ENCODE data around the gene KCNH4.
"Not testable (repeated sequence)": the region's sequence is repeated elsewhere in the genome, so short reads cannot be mapped to it uniquely, and the experiment has no call there.

KCNH4 gene

DNA sequence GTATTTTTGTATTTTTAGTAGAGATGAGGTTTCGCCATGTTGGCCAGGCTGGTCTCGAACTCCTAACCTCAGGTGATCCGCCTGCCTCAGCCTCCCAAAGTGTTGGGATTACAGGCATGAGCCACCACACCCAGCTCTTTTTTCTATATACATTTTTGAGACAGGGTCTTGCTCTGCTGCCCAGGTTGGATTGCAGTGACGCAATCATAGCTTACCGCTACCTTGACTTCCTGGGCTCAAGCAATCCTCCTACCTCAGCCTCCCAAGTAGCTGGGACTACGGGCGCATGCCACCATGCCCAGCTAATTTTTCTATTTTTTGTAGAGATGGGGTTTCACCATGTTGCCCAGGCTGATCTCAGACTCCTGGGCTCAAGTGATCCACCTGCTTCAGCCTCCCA lies 40.3 kb downstream of the KCNH4 start:
- not testable (repeated sequence) for H3K27ac ChIP-seq (ENCODE audit: low read depth, low read length); H3K9me3 ChIP-seq (ENCODE audit: control insufficient read depth in 5 of 5, low read length in 5 of 5); H3K9ac ChIP-seq (ENCODE audit: low read length in 5 of 5); H3K27me3 ChIP-seq (ENCODE audit: control insufficient read depth in 5 of 5, insufficient read depth in 4 of 5, low read length in 5 of 5); H3K4me3 ChIP-seq (ENCODE audit: low read depth in 1 of 5, low read length in 5 of 5)
- Histone ChIP-seq H3K36me3 (ENCODE audit: control insufficient read depth in 5 of 5, insufficient read depth in 5 of 5, low read length in 5 of 5) (peaks cover 0 to 22% (median 15%) of the 10 kb centered on the region in 5 donors), H3K4me1 (ENCODE audit: control insufficient read depth in 5 of 5, insufficient read depth in 5 of 5, low read length in 5 of 5) (peaks cover 18 to 68% (median 59%) of the 10 kb centered on the region in 5 donors)

- Histone ChIP-seq H3K4me3 (ENCODE audit: low read depth in 1 of 5, low read length in 5 of 5) (peak overlapping the region in 1 of 5 donors; percentile 8), H3K9me3 (ENCODE audit: control insufficient read depth in 5 of 5, low read length in 5 of 5) (no peaks in the 10 kb centered on the region), H3K9ac (ENCODE audit: low read length in 5 of 5) (peak overlapping the region in 3 of 5 donors; percentile 19 to 22 (median 21)), H3K36me3 (ENCODE audit: control insufficient read depth in 5 of 5, insufficient read depth in 5 of 5, low read length in 5 of 5) (peaks cover 0 to 17% (median 9%) of the 10 kb centered on the region in 5 donors), H3K27me3 (ENCODE audit: control insufficient read depth in 5 of 5, insufficient read depth in 4 of 5, low read length in 5 of 5) (no peaks in the 10 kb centered on the region), H3K27ac (ENCODE audit: low read depth, low read length) (peak overlapping the region; percentile 46), H3K4me1 (ENCODE audit: control insufficient read depth in 5 of 5, insufficient read depth in 5 of 5, low read length in 5 of 5) (peaks cover 23 to 86% (median 77%) of the 10 kb centered on the region in 5 donors)
Observed at GRCh38 chr17:42138749-42139492, 42.0 kb downstream of the KCNH4 start.

GRCh38 chr17:42136654-42137051 lies 44.3 kb downstream of the KCNH4 start:
- Histone ChIP-seq H3K27me3 (ENCODE audit: control insufficient read depth in 5 of 5, insufficient read depth in 4 of 5, low read length in 5 of 5) (no peaks in the 10 kb centered on the region), H3K36me3 (ENCODE audit: control insufficient read depth in 5 of 5, insufficient read depth in 5 of 5, low read length in 5 of 5) (peaks cover 0 to 17% (median 7%) of the 10 kb centered on the region in 5 donors), H3K9ac (ENCODE audit: low read length in 5 of 5) (peak overlapping the region; percentile 34 to 68 (median 63)), H3K4me3 (ENCODE audit: low read depth in 1 of 5, low read length in 5 of 5) (peak overlapping the region in 4 of 5 donors; percentile 58 to 63 (median 60)), H3K27ac (ENCODE audit: low read depth, low read length) (peak overlapping the region; percentile 92), H3K9me3 (ENCODE audit: control insufficient read depth in 5 of 5, low read length in 5 of 5) (no peaks in the 10 kb centered on the region), H3K4me1 (ENCODE audit: control insufficient read depth in 5 of 5, insufficient read depth in 5 of 5, low read length in 5 of 5) (peaks cover 38 to 88% (median 72%) of the 10 kb centered on the region in 5 donors)

DNA sequence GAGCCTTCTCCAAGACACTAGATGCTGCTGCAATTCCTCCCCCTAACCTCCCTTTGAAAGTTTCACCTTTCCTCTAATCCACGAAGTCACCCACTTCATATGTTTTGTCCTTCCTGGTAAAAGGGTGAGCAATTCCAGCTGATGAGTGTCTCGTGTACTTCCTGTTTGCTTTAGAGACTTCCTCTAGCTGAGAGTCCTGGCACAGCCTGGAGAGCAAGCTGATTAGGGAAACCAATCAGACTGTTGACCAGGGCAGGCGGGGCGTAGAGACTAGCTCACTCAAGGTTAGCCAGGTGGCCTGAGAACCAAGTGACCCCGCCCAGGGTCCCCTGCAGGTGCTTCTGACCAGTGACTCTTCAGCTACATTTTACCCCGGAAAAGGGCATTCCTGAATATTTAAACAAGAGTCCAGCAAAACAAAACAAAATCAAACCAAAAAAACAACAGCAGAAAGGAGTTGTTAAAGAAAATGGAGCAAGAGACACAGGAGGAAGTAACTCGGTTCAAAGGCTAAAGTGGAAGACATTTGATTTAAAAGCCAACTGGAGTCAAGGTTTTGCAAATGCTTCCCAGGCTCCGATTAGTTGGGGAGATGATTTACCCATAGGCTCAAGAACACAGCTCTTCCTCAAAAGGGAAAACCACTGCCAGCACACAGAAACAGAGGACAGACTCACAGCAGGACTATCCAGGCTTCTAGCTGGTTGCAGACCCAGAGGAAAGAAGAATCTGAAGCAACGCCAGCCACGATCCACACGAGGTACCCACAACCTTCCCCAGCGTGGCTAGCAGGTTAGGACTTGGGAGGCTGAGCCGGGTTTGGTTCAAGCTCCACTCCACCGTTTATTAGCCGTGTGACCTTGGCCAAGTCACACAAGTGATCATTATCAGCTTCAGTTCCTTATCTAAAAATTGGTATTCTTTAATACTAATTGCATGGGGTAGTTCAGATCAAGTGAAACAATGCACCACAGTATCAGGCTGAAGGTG lies 45.0 kb downstream of the KCNH4 start:
- Histone ChIP-seq H3K4me1 (ENCODE audit: control insufficient read depth in 5 of 5, insufficient read depth in 5 of 5, low read length in 5 of 5) (peaks cover 41 to 88% (median 71%) of the 10 kb centered on the region in 5 donors), H3K36me3 (ENCODE audit: control insufficient read depth in 5 of 5, insufficient read depth in 5 of 5, low read length in 5 of 5) (peaks cover 0 to 12% (median under 1%) of the 10 kb centered on the region in 5 donors), H3K9ac (ENCODE audit: low read length in 5 of 5) (peak overlapping the region; percentile 34 to 68 (median 63)), H3K9me3 (ENCODE audit: control insufficient read depth in 5 of 5, low read length in 5 of 5) (no peaks in the 10 kb centered on the region), H3K4me3 (ENCODE audit: low read depth in 1 of 5, low read length in 5 of 5) (peak overlapping the region; percentile 28 to 63 (median 59)), H3K27me3 (ENCODE audit: control insufficient read depth in 5 of 5, insufficient read depth in 4 of 5, low read length in 5 of 5) (no peaks in the 10 kb centered on the region), H3K27ac (ENCODE audit: low read depth, low read length) (peak overlapping the region; percentile 92)

- H3K4me3 ChIP-seq (ENCODE audit: low read depth in 1 of 5, low read length in 5 of 5), result peak overlapping the region in 3 of 5 donors; percentile 33 to 60 (median 58)
- no peaks in the 10 kb centered on the region for H3K27me3 ChIP-seq (ENCODE audit: control insufficient read depth in 5 of 5, insufficient read depth in 4 of 5, low read length in 5 of 5)
- peaks cover 41 to 93% (median 78%) of the 10 kb centered on the region in 5 donors for H3K4me1 ChIP-seq (ENCODE audit: control insufficient read depth in 5 of 5, insufficient read depth in 5 of 5, low read length in 5 of 5)
- peaks cover 0 to 18% (median 4%) of the 10 kb centered on the region in 5 donors for H3K36me3 ChIP-seq (ENCODE audit: control insufficient read depth in 5 of 5, insufficient read depth in 5 of 5, low read length in 5 of 5)
- no peaks in the 10 kb centered on the region for H3K9me3 ChIP-seq (ENCODE audit: control insufficient read depth in 5 of 5, low read length in 5 of 5)
- peak overlapping the region; percentile 92 for H3K27ac ChIP-seq (ENCODE audit: low read depth, low read length)
- H3K9ac ChIP-seq (ENCODE audit: low read length in 5 of 5), result peak overlapping the region in 2 of 5 donors; percentile 9 to 32
Observed at GRCh38 chr17:42135151-42135550, 45.8 kb downstream of the KCNH4 start.

DNA sequence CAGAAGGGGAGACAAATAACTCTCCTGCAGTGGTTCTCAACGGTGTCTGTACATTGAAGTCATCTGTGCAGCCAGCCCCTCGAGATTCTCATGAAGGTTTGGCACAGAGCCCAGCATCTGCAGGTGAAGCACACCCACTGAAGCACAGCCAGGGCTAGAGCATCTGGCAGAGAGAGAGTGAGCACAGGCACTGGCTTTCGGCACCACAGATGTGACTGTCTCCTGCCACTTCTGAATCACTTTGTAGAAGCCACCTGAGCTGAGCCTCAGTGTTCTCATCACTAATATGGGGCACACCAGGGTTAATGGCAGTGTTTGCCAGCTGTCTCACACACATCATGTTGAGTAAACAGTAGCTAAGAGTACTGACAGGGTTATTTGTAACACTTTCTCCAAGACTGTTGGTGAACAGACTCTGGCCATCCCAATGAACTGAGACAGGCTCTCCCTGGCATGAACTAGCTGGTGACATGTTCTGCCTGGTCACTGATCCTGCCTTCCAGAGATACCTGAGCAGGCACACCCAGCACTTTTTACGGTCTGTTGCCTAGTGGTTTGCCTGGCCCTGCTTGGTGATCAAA lies 47.4 kb downstream of the KCNH4 start:
- peaks cover 48 to 93% (median 78%) of the 10 kb centered on the region in 5 donors for H3K4me1 ChIP-seq (ENCODE audit: control insufficient read depth in 5 of 5, insufficient read depth in 5 of 5, low read length in 5 of 5)
- no peak overlapping the region for H3K4me3 ChIP-seq (ENCODE audit: low read depth in 1 of 5, low read length in 5 of 5)
- H3K36me3 ChIP-seq (ENCODE audit: control insufficient read depth in 5 of 5, insufficient read depth in 5 of 5, low read length in 5 of 5), result peaks cover 0 to 29% (median 20%) of the 10 kb centered on the region in 5 donors
- peak overlapping the region; percentile 92 for H3K27ac ChIP-seq (ENCODE audit: low read depth, low read length)
- H3K27me3 ChIP-seq (ENCODE audit: control insufficient read depth in 5 of 5, insufficient read depth in 4 of 5, low read length in 5 of 5), result no peaks in the 10 kb centered on the region
- peak overlapping the region in 3 of 5 donors; percentile 29 to 44 (median 31) for H3K9ac ChIP-seq (ENCODE audit: low read length in 5 of 5)
- H3K9me3 ChIP-seq (ENCODE audit: control insufficient read depth in 5 of 5, low read length in 5 of 5), result no peaks in the 10 kb centered on the region

DNA sequence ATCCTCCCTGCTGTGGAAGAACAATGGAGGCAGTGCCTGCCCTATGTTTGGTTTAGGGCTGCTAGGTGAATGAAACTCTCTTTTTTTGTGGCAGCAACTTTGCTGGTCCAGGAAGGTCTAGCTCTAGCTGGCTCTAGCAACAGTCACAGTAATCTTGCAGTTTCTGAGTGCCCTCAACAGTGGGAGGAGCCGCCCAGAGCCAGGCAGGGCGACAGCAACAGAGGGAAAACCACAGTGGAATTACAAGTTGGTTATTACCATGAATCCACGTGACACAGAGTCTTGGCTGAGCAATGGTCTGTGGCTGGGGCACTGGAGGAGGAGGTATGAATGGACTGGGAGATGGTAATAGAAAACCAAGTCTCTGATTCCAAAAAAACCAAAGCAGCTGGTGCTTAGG lies 48.0 kb downstream of the KCNH4 start:
- no peaks in the 10 kb centered on the region for H3K9me3 ChIP-seq (ENCODE audit: control insufficient read depth in 5 of 5, low read length in 5 of 5)
- peak overlapping the region in 2 of 5 donors; percentile 1 to 54 for H3K9ac ChIP-seq (ENCODE audit: low read length in 5 of 5)
- H3K36me3 ChIP-seq (ENCODE audit: control insufficient read depth in 5 of 5, insufficient read depth in 5 of 5, low read length in 5 of 5), result peaks cover 0 to 35% (median 26%) of the 10 kb centered on the region in 5 donors
- H3K4me1 ChIP-seq (ENCODE audit: control insufficient read depth in 5 of 5, insufficient read depth in 5 of 5, low read length in 5 of 5), result peaks cover 43 to 91% (median 73%) of the 10 kb centered on the region in 5 donors
- H3K27me3 ChIP-seq (ENCODE audit: control insufficient read depth in 5 of 5, insufficient read depth in 4 of 5, low read length in 5 of 5), result no peaks in the 10 kb centered on the region
- H3K4me3 ChIP-seq (ENCODE audit: low read depth in 1 of 5, low read length in 5 of 5), result peak overlapping the region in 2 of 5 donors; percentile 1 to 35
- peak overlapping the region; percentile 92 for H3K27ac ChIP-seq (ENCODE audit: low read depth, low read length)

DNA sequence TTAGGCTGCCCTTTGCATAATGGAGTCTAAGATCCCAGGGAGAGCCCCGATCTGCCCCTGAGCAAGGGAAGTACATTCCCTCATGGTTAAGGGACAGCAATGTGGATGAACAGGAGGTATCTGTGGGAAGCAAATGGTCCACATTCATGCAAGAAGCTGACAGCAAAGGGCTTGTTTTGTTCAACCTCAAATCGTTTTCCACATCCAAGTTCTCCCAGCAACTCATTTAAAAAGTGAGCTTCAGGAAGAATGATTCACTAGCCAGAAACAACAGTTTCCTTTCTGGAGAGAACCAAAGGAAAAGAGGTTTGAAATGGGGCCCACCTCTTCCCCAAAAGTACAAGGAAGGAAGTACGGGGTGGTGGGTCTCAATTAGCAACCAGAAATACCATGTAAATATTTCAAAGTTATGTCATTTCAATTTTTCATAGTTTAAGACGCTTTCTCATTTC lies 48.9 kb downstream of the KCNH4 start:
- Histone ChIP-seq H3K9ac (ENCODE audit: low read length in 5 of 5) (peak overlapping the region in 2 of 5 donors; percentile 9 to 54), H3K9me3 (ENCODE audit: control insufficient read depth in 5 of 5, low read length in 5 of 5) (no peaks in the 10 kb centered on the region), H3K4me1 (ENCODE audit: control insufficient read depth in 5 of 5, insufficient read depth in 5 of 5, low read length in 5 of 5) (peaks cover 43 to 89% (median 72%) of the 10 kb centered on the region in 5 donors), H3K4me3 (ENCODE audit: low read depth in 1 of 5, low read length in 5 of 5) (peak overlapping the region in 2 of 5 donors; percentile 1 to 35), H3K27ac (ENCODE audit: low read depth, low read length) (peak overlapping the region; percentile 92), H3K27me3 (ENCODE audit: control insufficient read depth in 5 of 5, insufficient read depth in 4 of 5, low read length in 5 of 5) (no peaks in the 10 kb centered on the region), H3K36me3 (ENCODE audit: control insufficient read depth in 5 of 5, insufficient read depth in 5 of 5, low read length in 5 of 5) (peaks cover 3 to 45% (median 34%) of the 10 kb centered on the region in 5 donors)

- H3K27ac ChIP-seq (ENCODE audit: low read depth, low read length), result peak overlapping the region; percentile 91
- peaks cover 5 to 52% (median 42%) of the 10 kb centered on the region in 5 donors for H3K36me3 ChIP-seq (ENCODE audit: control insufficient read depth in 5 of 5, insufficient read depth in 5 of 5, low read length in 5 of 5)
- peak overlapping the region in 1 of 5 donors; percentile 29 for H3K4me3 ChIP-seq (ENCODE audit: low read depth in 1 of 5, low read length in 5 of 5)
- peaks cover 40 to 82% (median 66%) of the 10 kb centered on the region in 5 donors for H3K4me1 ChIP-seq (ENCODE audit: control insufficient read depth in 5 of 5, insufficient read depth in 5 of 5, low read length in 5 of 5)
- H3K9ac ChIP-seq (ENCODE audit: low read length in 5 of 5), result peak overlapping the region in 3 of 5 donors; percentile 47 to 58 (median 54)
- H3K9me3 ChIP-seq (ENCODE audit: control insufficient read depth in 5 of 5, low read length in 5 of 5), result no peaks in the 10 kb centered on the region
- no peaks in the 10 kb centered on the region for H3K27me3 ChIP-seq (ENCODE audit: control insufficient read depth in 5 of 5, insufficient read depth in 4 of 5, low read length in 5 of 5)
Observed at GRCh38 chr17:42131232-42131631, 49.7 kb downstream of the KCNH4 start.
